Activated naive CD4-positive, alpha-beta T cell treated with anti-CD3 and anti-CD28 coated beads, Interleukin-2, amount 50 U/mL, for 24 hours (primary cell): ENCODE measurements around the gene MTA1.
A peak's percentile ranks its signal among the peaks of the same experiment; 100 is the strongest.

Experiments used
- H3K27ac Mint-ChIP-seq: one replicate; pipeline ENCODE4 v1.8.0; 2021; ENCODE audit warnings: mild to moderate bottlenecking, mixed read lengths
- H3K27me3 Mint-ChIP-seq: one replicate; pipeline ENCODE4 v1.8.0; 2021; ENCODE audit warnings: mixed read lengths
- H3K36me3 Mint-ChIP-seq: one replicate; pipeline ENCODE4 v1.8.0; 2021; ENCODE audit warnings: mixed read lengths
- H3K4me1 Mint-ChIP-seq: one replicate; pipeline ENCODE4 v1.8.0; 2021; ENCODE audit warnings: mixed read lengths
- H3K4me3 Mint-ChIP-seq: one replicate; pipeline ENCODE4 v1.8.0; 2021; ENCODE audit warnings: mild to moderate bottlenecking, mixed read lengths
- H3K9me3 Mint-ChIP-seq: one replicate; pipeline ENCODE4 v1.8.0; 2021; ENCODE audit warnings: mixed read lengths

The MTA1 gene

DNA sequence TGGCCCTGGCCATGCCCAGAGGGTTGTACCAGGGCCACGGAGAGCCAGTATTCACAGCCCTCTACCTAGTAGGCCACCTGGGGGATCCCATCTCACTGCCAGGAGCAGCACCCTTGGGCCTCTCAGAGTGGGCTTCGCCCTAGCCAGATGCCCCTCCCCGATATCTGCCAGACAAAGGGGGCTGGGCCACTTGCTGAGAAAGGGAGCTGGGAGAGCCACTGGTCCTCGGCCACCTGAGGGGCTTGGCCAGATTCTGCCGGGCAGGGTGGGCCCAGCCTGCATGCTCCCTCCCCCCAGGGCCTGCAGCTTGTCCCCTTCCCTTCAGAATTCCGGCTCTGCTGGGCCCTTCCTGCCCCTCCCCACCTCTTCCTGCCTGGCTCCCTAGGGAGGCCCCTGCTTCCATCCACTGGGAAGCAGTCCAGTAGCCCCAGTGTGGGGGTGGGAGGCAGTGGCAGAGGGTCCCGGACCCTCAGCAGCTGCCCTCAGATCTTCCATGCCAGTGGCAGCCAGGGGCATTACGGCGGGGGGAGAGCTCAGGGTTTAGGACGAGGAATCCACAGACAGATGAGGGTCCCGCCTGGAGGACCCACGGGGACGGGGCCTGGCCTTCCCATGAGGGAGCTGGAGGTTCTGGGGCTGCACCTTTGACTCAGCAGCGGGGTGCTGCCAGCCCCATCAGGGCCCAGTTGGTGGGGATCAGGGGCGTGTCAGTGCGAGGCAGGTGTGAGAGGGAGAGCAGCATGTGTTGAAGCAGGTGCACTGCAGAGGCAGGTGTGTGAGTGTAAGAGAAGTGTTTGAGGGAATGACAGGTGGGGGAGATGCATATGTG, 57.4 kb downstream of the MTA1 start:
- H3K36me3 Mint-ChIP-seq, result no peaks in the 10 kb centered on the region
- no peaks in the 10 kb centered on the region for H3K27me3 Mint-ChIP-seq
- peaks cover 25% of the 10 kb centered on the region for H3K4me1 Mint-ChIP-seq
- peak overlapping the region; percentile 59 for H3K27ac Mint-ChIP-seq
- no peak overlapping the region for H3K4me3 Mint-ChIP-seq
- H3K9me3 Mint-ChIP-seq, result no peaks in the 10 kb centered on the region

DNA sequence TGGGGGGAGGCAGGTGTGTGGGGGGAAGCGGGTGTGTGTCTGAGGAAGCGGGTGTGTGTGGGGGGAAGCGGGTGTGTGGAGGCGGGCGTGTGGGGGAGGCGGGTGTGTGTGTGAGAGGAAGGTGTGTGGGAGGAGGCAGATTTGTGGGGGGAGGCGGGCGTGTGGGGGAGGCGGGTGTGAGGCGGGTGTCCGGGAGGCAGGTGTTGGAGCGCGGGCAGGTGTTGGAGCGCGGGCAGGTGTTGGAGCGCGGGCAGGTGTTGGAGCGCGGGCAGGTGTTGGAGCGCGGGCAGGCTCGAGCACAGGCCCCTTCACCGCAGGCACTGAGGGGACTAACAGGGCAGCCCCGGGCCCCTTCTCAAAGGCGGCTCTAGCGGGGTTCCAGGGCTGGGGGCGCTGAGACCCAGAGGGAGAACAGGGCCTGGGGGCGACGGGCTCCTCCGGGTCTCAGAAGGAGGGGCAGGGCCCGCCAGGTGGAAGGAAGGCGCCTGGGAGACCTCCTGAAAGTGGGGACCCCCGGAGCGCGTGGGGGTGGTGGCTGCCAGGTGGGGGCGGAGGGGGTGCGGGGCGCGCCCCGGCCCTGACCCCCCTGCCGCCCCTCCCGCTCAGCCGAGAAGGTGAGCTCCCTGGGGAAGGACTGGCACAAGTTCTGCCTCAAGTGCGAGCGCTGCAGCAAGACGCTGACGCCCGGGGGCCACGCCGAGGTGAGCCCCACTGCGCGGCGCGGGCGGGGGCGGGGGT, 58.2 kb downstream of the MTA1 start:
- H3K36me3 Mint-ChIP-seq, result no peaks in the 10 kb centered on the region
- H3K27ac Mint-ChIP-seq, result peak overlapping the region; percentile 59
- no peaks in the 10 kb centered on the region for H3K27me3 Mint-ChIP-seq
- H3K9me3 Mint-ChIP-seq, result no peaks in the 10 kb centered on the region
- peaks cover 33% of the 10 kb centered on the region for H3K4me1 Mint-ChIP-seq
- H3K4me3 Mint-ChIP-seq, result no peak overlapping the region

DNA sequence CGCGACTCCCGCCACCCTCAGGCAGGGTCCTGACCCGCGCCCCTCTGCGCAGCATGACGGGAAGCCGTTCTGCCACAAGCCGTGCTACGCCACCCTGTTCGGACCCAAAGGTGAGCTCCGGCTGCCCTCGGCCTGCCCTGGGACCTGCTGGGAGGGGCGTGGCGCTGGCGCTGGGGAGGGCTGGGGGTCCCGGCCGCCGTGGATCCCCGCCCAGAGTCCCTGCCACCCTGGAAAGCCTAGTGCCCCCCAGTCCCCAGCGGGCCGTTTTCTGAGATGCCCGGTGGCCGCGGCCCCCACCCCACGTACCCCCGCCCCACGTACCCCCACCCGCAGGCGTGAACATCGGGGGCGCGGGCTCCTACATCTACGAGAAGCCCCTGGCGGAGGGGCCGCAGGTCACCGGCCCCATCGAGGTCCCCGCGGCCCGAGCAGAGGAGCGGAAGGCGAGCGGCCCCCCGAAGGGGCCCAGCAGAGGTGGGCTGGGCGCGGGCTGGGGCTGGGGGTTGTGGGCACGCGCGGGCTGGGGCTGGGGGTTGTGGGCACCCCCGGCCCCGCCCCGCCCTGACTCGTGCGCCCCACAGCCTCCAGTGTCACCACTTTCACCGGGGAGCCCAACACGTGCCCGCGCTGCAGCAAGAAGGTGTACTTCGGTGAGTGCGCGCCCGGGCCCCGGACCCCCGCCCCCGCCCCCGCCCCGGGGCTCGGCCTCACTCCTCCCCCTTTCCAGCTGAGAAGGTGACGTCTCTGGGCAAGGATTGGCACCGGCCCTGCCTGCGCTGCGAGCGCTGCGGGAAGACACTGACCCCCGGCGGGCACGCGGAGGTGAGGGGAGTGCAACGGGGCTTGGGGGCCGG, 59.0 kb downstream of the MTA1 start:
- Mint-ChIP-seq H3K27ac (no peak overlapping the region), H3K36me3 (no peaks in the 10 kb centered on the region), H3K9me3 (no peaks in the 10 kb centered on the region), H3K27me3 (no peaks in the 10 kb centered on the region), H3K4me1 (peaks cover 38% of the 10 kb centered on the region), H3K4me3 (no peak overlapping the region)

DNA sequence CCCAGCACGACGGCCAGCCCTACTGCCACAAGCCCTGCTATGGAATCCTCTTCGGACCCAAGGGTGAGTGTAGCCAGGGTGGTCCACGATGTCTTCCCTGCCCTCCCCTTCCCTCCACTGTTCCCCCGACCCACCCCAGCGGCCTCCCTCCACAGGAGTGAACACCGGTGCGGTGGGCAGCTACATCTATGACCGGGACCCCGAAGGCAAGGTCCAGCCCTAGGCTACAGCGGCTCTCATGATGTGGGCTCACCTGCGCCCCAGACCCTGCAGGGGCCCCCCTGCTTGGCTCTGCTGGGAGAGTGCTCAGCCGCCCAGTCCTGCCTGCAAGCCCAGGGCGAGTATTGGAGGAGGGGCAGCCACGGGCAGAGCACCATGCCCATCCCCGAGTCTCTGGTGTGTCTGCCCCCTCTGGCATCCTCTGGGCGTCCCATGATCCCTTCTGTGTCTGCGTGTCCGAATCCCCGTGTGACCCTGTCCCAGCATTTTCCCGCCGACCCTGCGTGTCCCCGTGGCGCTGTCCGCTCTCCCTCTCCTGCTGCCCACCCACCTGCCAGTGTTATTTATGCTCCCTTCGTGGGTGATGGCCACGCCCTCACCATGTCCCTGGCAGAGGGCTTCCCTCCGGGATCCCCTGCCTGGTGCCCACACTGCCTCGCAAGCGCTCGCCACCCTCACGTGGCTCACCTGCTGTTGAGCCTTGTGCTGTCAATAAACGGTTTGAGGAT, 60.0 kb downstream of the MTA1 start:
- Mint-ChIP-seq H3K4me3 (peak overlapping the region; percentile 66), H3K36me3 (no peaks in the 10 kb centered on the region), H3K9me3 (no peaks in the 10 kb centered on the region), H3K27ac (no peak overlapping the region), H3K27me3 (no peaks in the 10 kb centered on the region), H3K4me1 (peaks cover 44% of the 10 kb centered on the region)

DNA sequence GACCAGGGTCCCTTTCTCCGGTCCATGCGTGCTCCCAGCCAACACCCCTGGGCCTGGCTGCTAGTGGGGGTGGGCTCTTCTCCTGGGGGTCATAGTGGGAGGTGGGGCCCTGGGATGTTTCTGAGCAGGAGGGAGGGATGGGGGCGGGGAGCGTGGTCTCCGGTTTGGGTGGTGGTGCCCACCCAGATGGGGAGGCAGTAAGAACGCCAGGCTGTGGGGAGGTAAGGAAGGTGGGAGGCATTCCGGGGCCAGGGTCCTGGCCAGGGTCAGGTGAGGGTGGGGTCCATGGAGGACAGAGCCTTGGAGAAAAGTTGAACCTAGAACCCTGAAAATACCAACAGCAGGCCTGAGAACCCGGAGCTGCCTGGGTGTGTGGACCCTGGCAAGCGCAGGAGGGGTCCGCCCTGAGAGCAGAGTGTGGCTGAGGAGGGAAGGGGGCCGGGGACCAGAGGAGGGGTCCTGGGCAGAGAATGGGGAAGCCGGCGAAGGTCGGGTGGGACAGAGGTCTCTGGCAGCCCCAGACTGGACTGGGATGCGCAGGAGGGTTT, 60.6 kb downstream of the MTA1 start:
- H3K4me3 Mint-ChIP-seq, result peak overlapping the region; percentile 78
- H3K27me3 Mint-ChIP-seq, result no peaks in the 10 kb centered on the region
- no peaks in the 10 kb centered on the region for H3K36me3 Mint-ChIP-seq

DNA sequence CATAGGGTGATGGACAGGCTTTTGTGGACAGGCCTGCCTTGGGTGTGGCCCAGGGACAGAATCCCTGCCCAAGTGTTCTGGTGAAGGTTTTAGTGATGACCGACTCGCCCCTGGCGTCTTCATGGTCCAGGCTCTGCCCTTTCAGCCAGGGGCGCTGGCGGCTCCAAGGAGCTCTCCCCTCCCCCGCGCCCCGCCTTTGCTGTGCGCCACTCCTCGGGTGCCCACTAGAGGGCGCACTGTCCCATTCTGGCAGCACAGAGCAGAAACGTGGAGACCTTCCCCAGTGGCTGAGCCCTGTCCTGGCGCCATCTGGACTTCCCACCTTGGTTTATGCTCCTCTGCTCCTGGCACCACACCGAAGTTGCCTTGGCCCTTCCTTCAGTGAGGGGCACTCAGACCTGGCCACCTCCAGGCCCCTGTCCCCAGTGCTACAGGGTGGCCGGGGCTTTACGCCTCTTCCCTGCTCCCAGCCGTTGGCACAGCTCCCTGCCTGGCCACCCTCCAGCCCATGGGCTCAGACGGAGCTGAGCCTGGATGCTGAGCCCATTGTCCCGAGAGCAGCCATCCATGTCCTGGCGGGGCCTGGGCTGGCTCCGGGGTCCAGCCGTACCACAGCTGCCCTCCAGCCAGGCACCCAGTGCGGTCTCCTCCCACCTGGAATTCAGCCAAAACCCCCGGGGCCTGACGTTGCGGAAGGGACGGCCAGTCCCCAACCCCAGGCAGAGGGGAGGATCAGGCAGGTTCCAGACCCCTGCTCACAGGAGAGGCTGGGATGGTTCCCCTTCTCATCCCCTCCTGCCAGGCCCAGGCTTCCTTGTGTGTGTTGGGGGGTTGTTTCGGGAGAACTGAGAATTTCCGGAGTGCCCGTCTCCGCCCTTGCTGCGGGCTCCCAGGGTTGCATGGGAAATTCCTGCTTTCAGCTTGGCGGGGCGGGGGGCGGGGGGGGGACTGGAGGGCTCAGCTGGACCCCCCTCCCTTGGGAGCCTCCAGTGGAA, 61.5 kb downstream of the MTA1 start:
- H3K4me1 Mint-ChIP-seq, result peaks cover 59% of the 10 kb centered on the region
- peak overlapping the region; percentile 82 for H3K27ac Mint-ChIP-seq
- peak overlapping the region; percentile 78 for H3K4me3 Mint-ChIP-seq
- H3K9me3 Mint-ChIP-seq, result no peaks in the 10 kb centered on the region
- H3K27me3 Mint-ChIP-seq, result no peaks in the 10 kb centered on the region
- H3K36me3 Mint-ChIP-seq, result no peaks in the 10 kb centered on the region

More for the DNA sequence above, 60.6 kb downstream of the MTA1 start:
- peaks cover 51% of the 10 kb centered on the region for H3K4me1 Mint-ChIP-seq
- no peak overlapping the region for H3K27ac Mint-ChIP-seq
- H3K9me3 Mint-ChIP-seq, result no peaks in the 10 kb centered on the region

DNA sequence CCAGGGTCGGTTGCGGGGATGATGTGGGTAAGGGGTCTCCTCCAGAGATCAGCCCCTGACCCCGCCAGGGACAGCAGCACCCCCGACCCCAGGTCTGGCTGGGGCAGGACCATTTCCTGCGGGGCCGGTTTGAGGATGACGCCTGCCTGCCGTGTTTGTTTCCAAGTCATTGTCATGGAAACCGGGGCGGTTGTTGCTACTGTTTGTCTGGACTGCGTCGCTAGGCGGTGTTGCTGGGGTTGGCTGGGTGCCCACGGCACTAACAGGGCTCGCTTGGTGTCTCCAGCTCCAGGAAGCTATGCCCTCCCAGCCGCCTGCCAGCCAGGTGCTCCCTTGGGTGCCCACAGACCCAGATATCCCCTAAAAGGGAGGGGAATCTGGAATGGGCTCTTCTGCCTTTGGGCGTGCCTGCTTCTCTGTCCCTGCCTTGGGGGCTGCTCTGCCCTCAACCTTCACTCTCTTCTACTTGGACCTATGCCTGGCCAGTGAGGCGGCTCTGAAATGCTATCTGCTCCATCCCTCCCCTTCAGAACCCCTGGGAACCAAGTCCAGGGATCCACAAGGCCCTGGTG, 62.3 kb downstream of the MTA1 start:
- Mint-ChIP-seq H3K9me3 (no peaks in the 10 kb centered on the region), H3K27me3 (no peaks in the 10 kb centered on the region), H3K4me1 (peaks cover 63% of the 10 kb centered on the region), H3K4me3 (peak overlapping the region; percentile 78), H3K36me3 (no peaks in the 10 kb centered on the region), H3K27ac (peak overlapping the region; percentile 94)

DNA sequence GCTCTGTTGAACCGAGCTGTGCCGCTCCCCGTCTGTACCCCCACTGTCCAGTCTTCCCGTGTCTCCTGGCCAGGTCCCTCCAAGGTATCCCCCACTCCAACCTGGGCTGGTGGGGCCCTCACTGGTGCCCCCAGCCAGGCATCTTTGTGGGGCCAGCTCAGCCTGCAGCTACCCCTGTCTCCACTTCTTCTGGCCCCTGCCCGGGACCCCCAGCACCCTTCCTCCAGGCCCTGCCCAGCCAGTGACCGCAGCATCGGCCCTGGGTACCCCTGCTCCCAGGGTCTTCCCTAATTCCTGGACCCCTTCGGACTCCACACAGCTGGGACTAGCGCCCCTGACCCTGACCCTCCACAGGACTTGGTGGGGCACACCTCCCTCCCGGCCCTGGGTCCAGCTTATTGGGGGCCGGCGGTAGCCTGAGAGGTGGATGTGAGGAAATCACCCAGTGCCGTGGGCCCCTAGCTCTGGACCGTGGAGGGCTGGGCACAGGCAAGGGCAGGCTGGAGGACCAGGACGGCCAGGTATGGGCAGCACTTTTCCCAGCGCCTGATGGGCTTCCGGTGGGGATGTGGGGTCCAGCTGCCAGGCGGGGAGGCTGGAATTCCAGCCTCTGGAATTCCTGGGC, 63.0 kb downstream of the MTA1 start:
- Mint-ChIP-seq H3K27me3 (no peaks in the 10 kb centered on the region), H3K9me3 (no peaks in the 10 kb centered on the region), H3K4me3 (peak overlapping the region; percentile 78), H3K27ac (peak overlapping the region; percentile 94), H3K4me1 (peaks cover 57% of the 10 kb centered on the region), H3K36me3 (no peaks in the 10 kb centered on the region)

DNA sequence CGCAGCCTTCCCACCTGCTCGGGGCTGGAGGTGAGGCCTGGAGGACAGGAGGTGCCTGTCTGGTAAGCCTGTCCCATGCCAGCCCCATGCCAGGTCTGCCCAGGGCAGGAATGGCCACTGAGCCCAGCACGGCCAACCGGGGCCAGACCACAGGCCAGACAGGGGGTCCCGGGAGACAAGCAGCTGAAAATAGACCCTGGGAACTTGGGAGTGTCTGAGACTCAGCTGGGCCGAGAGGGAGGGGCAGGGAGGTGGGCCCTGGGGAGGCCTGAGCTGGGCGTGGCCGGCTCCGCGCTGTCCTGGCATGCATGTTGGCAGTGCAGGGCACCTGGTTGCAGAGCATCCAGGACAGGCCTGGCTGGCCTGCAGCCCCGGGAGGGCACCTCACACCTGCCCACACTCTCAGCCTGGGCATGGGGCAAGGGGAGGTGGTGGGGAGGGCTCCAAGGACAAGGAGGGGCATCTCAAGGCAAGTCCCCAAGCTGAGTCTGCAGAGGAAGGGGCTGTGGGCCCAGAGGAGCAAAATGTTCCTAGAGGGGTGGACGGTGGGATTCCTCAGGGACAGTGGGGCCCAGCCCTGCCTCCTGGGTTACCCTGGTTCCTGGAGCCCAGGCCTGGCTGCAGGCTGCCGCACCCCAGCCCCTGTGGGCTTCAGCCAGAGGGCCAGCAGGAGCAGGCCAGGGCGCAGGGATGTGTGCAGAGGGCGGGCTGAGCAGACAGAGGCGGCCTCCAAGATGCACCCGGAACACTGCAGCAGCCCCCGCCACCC, 63.9 kb downstream of the MTA1 start:
- H3K9me3 Mint-ChIP-seq, result no peaks in the 10 kb centered on the region
- H3K4me3 Mint-ChIP-seq, result no peak overlapping the region
- no peaks in the 10 kb centered on the region for H3K36me3 Mint-ChIP-seq
- no peak overlapping the region for H3K27ac Mint-ChIP-seq
- no peaks in the 10 kb centered on the region for H3K27me3 Mint-ChIP-seq
- H3K4me1 Mint-ChIP-seq, result peaks cover 63% of the 10 kb centered on the region

DNA sequence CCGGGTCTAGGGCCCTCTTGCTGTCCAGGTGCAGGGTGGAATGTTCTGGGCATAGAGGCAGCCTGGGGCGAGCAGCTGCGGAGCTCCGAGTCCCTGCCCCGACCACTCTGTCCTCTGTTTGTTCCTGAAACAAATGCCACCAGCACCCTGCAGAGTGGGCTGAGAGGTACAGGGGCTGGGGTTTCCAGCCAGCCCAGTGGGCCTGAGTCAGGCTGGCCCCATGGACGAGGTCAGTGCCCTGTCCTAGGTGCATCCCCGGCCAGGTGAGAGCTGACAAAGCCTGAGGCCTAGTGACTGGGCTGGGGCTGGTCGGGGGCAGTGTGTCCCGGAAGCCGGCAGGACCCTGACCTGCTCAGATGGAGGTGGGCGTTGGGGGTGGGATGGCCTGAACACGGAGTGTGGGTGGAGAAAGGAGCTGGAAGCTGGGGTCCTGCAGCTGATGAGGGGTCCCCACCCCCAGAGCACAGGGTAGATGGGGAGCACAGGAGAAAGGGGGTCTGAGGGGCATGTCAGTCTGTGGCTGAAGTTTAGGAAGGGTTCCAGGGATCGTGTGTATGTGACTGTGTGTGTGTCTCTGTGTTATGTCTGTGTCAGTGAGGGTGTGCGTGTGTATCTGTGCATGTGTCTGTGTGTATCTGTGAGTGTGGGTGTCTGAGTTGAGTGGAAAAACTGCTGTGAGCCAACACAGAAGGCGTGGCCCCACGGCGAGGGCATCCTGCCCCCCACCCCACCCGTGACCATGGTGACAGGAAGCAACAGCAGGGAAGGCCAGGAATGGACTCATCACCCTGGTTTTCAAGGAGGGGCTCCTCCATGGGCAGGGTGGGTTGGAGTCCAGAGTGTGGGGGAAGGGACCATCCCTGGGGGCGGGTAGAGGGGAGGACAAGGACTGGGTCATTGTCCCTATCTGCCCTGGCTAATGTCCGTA, 64.7 kb downstream of the MTA1 start:
- Mint-ChIP-seq H3K4me3 (peak overlapping the region; percentile 1), H3K4me1 (peaks cover 71% of the 10 kb centered on the region), H3K27ac (peak overlapping the region; percentile 10), H3K9me3 (no peaks in the 10 kb centered on the region), H3K27me3 (no peaks in the 10 kb centered on the region), H3K36me3 (no peaks in the 10 kb centered on the region)

DNA sequence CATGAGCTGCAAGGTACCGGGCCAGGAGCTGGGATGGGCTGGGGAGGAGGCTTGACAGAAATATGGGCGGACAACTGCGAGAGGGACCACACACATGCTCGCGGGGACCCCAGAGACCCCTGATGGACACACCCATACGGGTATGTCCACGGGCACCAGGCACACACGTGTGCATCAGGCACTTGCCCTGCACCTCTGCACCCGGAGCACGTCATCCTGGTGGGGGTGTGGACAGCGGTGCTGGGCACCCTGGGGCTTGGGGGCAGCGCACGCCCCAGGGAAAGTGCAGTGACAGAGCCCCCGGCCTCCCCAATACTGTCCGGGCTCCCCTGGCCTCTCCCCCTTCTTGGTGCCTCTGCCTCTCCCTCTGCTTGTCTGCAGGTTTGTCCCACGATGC, 65.4 kb downstream of the MTA1 start:
- no peak overlapping the region for H3K4me3 Mint-ChIP-seq
- no peaks in the 10 kb centered on the region for H3K36me3 Mint-ChIP-seq
- peak overlapping the region; percentile 30 for H3K27ac Mint-ChIP-seq
- no peaks in the 10 kb centered on the region for H3K27me3 Mint-ChIP-seq
- no peaks in the 10 kb centered on the region for H3K9me3 Mint-ChIP-seq
- peaks cover 71% of the 10 kb centered on the region for H3K4me1 Mint-ChIP-seq

DNA sequence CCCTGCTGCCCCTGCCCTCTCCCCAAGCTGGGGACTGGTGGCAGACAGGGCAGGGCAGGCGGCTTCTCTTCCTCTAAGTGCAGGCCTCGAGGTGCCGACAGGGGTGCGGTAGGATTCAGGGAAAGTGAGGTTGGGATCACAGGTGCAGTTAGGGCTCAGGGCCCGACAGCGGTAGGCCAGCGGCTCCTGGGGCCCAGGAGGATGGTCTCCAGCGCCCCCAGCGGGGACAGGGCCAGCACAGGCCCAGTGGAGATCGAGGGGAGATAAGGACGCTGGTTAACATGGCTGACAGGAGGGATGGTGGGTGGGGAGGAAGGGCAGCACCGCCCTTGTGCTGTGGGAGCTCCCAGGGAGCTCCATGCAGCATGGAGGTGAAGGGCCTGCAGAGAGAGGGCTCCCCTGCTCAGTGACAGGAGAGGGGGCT, 66.1 kb downstream of the MTA1 start:
- Mint-ChIP-seq H3K9me3 (no peaks in the 10 kb centered on the region), H3K27ac (peak overlapping the region; percentile 35), H3K27me3 (no peaks in the 10 kb centered on the region), H3K4me3 (peak overlapping the region; percentile 49), H3K4me1 (peaks cover 65% of the 10 kb centered on the region), H3K36me3 (no peaks in the 10 kb centered on the region)
